Endothelial cell of umbilical vein (primary cell): Measurements from ENCODE around the gene DDX59. TPM values are rescaled to one million over a fixed set of nuclear protein-coding genes. Genes with fewer than 3 reads are reported as not detected.

Experiments used
- BruUV-seq: library from RNA; stranded (reverse); fragments of 400-500 nt; replicated peaks from 2 replicates; lab custom pipeline; 2021; lab: Mats Ljungman, UMichigan
- CTCF ChIA-PET: fragments of 300-600, 350-600 bp; sonication (Branson Sonifier 250); formaldehyde crosslinking; loops from one replicate; lab custom pipeline; 2021; ENCODE audit warnings: antibody characterized with exemption, inconsistent platforms; lab: Charles Lee
- POLR2A ChIA-PET: fragments of 300-600, 350-600 bp; sonication (Branson Sonifier 250); formaldehyde crosslinking; loops from one replicate; lab custom pipeline; 2021; ENCODE audit warnings: antibody characterized with exemption, inconsistent platforms; lab: Charles Lee
- DNase-seq: peaks from one replicate; pipeline ENCODE4 v3.0.0-alpha.2; 2011; ENCODE audit warnings: low read depth, low spot score
- FAIRE-seq: peaks from 2 replicates; lab custom pipeline; 2011; peaks lifted over from hg19 to GRCh38; lab: Jason Lieb, UNC
- H2AFZ ChIP-seq: 2 replicates; pipeline ENCODE4 v1.6.0; 2012; ENCODE audit warnings: low read depth, low read length, control low read depth, inconsistent platforms
- H3K27ac ChIP-seq: 2 replicates; pipeline ENCODE4 v1.5.1; 2011; ENCODE audit warnings: low read depth, mild to moderate bottlenecking, control low read depth, low read length, moderate library complexity; ENCODE audit not compliant: insufficient read depth
- H3K27me3 ChIP-seq, 2 experiments: 2 replicates each; pipeline versions ENCODE4 v1.6.0 to v1.6.1; 2011; ENCODE audit warnings: low read length in 2 of 2, mixed read lengths in 1 of 2; ENCODE audit not compliant: control insufficient read depth in 2 of 2, insufficient read depth in 2 of 2
- H3K36me3 ChIP-seq, 2 experiments: 2 replicates in 1 of 2; 3 replicates in 1 of 2; pipeline ENCODE4 v1.5.1; 2011; ENCODE audit warnings: low read length in 2 of 2, mild to moderate bottlenecking in 1 of 2, moderate library complexity in 1 of 2; ENCODE audit not compliant: control insufficient read depth in 2 of 2, insufficient read depth in 2 of 2; ENCODE audit errors: extremely low read depth in 1 of 2
- H3K4me1 ChIP-seq: 3 replicates; pipeline ENCODE4 v1.5.1; 2011; ENCODE audit warnings: mild to moderate bottlenecking, low read length; ENCODE audit not compliant: control insufficient read depth, insufficient read depth; ENCODE audit errors: extremely low read depth
- H3K4me2 ChIP-seq: 2 replicates; pipeline ENCODE4 v1.6.1; 2011; ENCODE audit warnings: low read length, control low read depth, mixed read lengths; ENCODE audit not compliant: insufficient read depth
- H3K4me3 ChIP-seq, 3 experiments: fragments of 200-600 bp in 1 of 3; sonication (generic), shearing (Covaris generic) in 1 of 3; replicated peaks in 1 of 3; 2 replicates each; pipeline ENCODE4 v1.5.1; 2011 to 2016; ENCODE audit warnings: control low read depth in 3 of 3, low read length in 3 of 3, mild to moderate bottlenecking in 2 of 3, inconsistent platforms in 1 of 3, low read depth in 1 of 3, moderate library complexity in 1 of 3; ENCODE audit not compliant: insufficient read depth in 1 of 3
- H3K79me2 ChIP-seq: 2 replicates; pipeline ENCODE4 v1.6.0; 2012; ENCODE audit warnings: low read length, inconsistent platforms; ENCODE audit not compliant: control insufficient read depth, insufficient read depth
- H3K9ac ChIP-seq: replicated peaks from 2 replicates; pipeline ENCODE3; 2011; ENCODE audit warnings: low read length, control low read depth; ENCODE audit not compliant: insufficient read depth; ENCODE audit errors: extremely low read depth
- H3K9me1 ChIP-seq: replicated peaks from 3 replicates; pipeline ENCODE4 v1.6.0; 2011; ENCODE audit warnings: mild to moderate bottlenecking, low read length; ENCODE audit not compliant: control insufficient read depth, insufficient read depth; ENCODE audit errors: extremely low read depth
- H3K9me3 ChIP-seq: replicated peaks from 2 replicates; pipeline ENCODE4 v1.5.1; 2012; ENCODE audit warnings: low read length, inconsistent platforms; ENCODE audit not compliant: control insufficient read depth, insufficient read depth
- H4K20me1 ChIP-seq: replicated peaks from 2 replicates; pipeline ENCODE3; 2011; ENCODE audit warnings: mild to moderate bottlenecking, low read length; ENCODE audit not compliant: control insufficient read depth, insufficient read depth; ENCODE audit errors: extremely low read depth
- CTCF ChIP-seq, 2 donors: IDR thresholded peaks; 1 replicate in 1 of 2; 2 replicates in 1 of 2; pipeline ENCODE4 v1.5.1; 2011; ENCODE audit warnings: low read length in 2 of 2, mild to moderate bottlenecking in 2 of 2, moderate library complexity in 2 of 2, control low read depth in 1 of 2, inconsistent platforms in 1 of 2, low read depth in 1 of 2; ENCODE audit not compliant: insufficient read depth in 1 of 2; ENCODE audit errors: extremely low read depth in 1 of 2
- EZH2 ChIP-seq: IDR thresholded peaks from 2 replicates; pipeline ENCODE4 v1.6.1; 2012; ENCODE audit warnings: borderline replicate concordance, low read depth, mild to moderate bottlenecking, moderate library complexity, low read length, inconsistent platforms; ENCODE audit not compliant: severe bottlenecking
- FOS ChIP-seq: IDR thresholded peaks from 2 replicates; pipeline ENCODE4 v1.6.1; 2011; ENCODE audit warnings: mild to moderate bottlenecking, low read length, moderate library complexity, borderline replicate concordance; ENCODE audit not compliant: insufficient read depth
- GATA2 ChIP-seq: IDR thresholded peaks from 2 replicates; pipeline ENCODE4 v1.7.0; 2011; ENCODE audit warnings: low read depth, mild to moderate bottlenecking, moderate library complexity, mixed read lengths, low read length; ENCODE audit not compliant: insufficient read length, insufficient read depth
- JUN ChIP-seq: IDR thresholded peaks from 2 replicates; pipeline ENCODE4 v1.6.1; 2011; ENCODE audit warnings: borderline replicate concordance, low read depth; ENCODE audit not compliant: insufficient read length, insufficient read depth
- MYC ChIP-seq: IDR thresholded peaks from one replicate; pipeline ENCODE4 v1.6.1; 2011; ENCODE audit warnings: mild to moderate bottlenecking, low read depth, low read length
- POLR2A ChIP-seq: IDR thresholded peaks from 2 replicates; pipeline ENCODE4 v1.6.1; 2012; ENCODE audit warnings: low read depth, mild to moderate bottlenecking, control low read depth, low read length
- POLR2AphosphoS5 ChIP-seq: IDR thresholded peaks from 2 replicates; pipeline ENCODE4 v1.6.1; 2012; ENCODE audit warnings: low read depth, mild to moderate bottlenecking, control low read depth, low read length, moderate library complexity; ENCODE audit not compliant: insufficient read depth
- dilution Hi-C: fragments of 300-500 bp; cut with MboI; formaldehyde crosslinking; loops from one replicate; pipeline ENCODE4 v1.15.0; 2019; ENCODE audit warnings: low sequenced_read_pairs; ENCODE audit not compliant: extremely low pct_ligation_motif_present
- intact Hi-C: fragments of 100-400 bp; cut with micrococcal nuclease; formaldehyde crosslinking; loops from one replicate; pipeline ENCODE4 v1.10.0; 2022
- polyA plus RNA-seq, 4 experiments: library from polyadenylated mRNA; depleted of rRNA in 3 of 4; stranded (reverse) in 3 of 4; unstranded in 1 of 4; fragments of >200 nt; gene quantifications; 2 replicates each; pipeline versions ENCODE4 v1.2.1 to v1.2.3, GENCODE V29; 2011 to 2012; ENCODE audit warnings: missing spikeins in 1 of 4
- total RNA-seq: library from RNA; stranded (reverse); gene quantifications from 2 replicates; pipeline ENCODE4 v1.2.3, GENCODE V29; 2021
- TF ChIP-seq, protein P1 (sequence below): IDR thresholded peaks from 2 replicates; pipeline ENCODE4 v1.6.1; 2011; ENCODE audit not compliant: insufficient read depth, insufficient read length

DDX59 gene
- total and polyA plus RNA-seq, 2 donors (not counting 3 experiments of a cell fraction or from before 2014, with no cell fraction given), result 8.1 to 17.7 TPM

DNA sequence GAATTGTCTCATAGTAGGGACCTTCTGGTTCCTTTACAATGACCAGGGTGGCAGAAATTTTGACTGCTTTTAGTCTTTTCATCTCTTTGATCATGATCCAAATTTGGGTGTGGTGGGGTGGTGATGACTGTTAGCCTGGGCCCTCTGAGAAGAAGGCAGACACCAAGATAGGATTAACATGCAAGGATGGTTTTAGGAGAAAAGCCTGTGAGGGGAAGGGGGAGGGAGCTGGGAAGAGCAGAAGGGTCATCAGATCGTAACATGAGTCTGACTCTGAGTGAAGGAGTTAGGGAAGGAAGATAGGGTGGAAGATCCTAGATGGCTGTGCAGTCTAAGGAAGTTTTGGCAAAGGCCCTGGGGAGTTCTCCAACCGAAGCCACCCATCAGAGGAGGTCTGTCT, 40.5 kb upstream of the DDX59 start:
- FAIRE-seq, result no peak
- Histone ChIP-seq H2AFZ (no peak overlapping the region), H3K4me1 (no peaks in the 10 kb centered on the region), H3K9me1 (no peaks in the 10 kb centered on the region), H3K9ac (no peak overlapping the region), H3K36me3 (no peaks in the 10 kb centered on the region), H4K20me1 (no peaks in the 10 kb centered on the region), H3K4me3 (no peak overlapping the region), H3K9me3 (no peaks in the 10 kb centered on the region), H3K27me3 (peaks cover 0 to 1% of the 10 kb centered on the region in 2 experiments), H3K4me2 (no peak overlapping the region), H3K27ac (no peak overlapping the region), H3K79me2 (no peaks in the 10 kb centered on the region)
- TF ChIP-seq POLR2A (no peak), JUN (no peak), MYC (no peak), GATA2 (no peak), EZH2 (no peak), CTCF (IDR thresholded peaks at IDR 0.05; ENCODE audit: extremely low read depth in 1 of 2, insufficient read depth in 1 of 2, low read depth in 1 of 2, low read length in 2 of 2) (no peak), FOS (no peak), POLR2AphosphoS5 (no peak)
- TF ChIP-seq, protein P1, sequence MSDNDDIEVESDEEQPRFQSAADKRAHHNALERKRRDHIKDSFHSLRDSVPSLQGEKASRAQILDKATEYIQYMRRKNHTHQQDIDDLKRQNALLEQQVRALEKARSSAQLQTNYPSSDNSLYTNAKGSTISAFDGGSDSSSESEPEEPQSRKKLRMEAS, result no peak
- POLR2A ChIA-PET, result interaction anchor here (0.7 kb wide), 1 partner anchor 38 kb away, joined by 3 read pairs; no protein-coding TSS in a partner anchor
- dilution Hi-C loops, result no loop called here
- no peak for DNase-seq
- CTCF ChIA-PET, result interaction anchor here (1.2 kb wide), 1 partner anchor 10 kb away, joined by 3 read pairs; no protein-coding TSS in a partner anchor
- intact Hi-C loops, result no loop called here
- no TSS peak for BruUV-seq
